ENCODE measurements around the gene FANCD2. TPM values are rescaled to one million over a fixed set of nuclear protein-coding genes. Genes with fewer than 3 reads are reported as not detected.

FANCD2 gene
- total RNA-seq, 1 experiment from 2014 or later = 74.9 TPM

- H3K23me2 ChIP-seq (ENCODE audit: insufficient read length, low read depth, low read length, poor library complexity, severe bottlenecking) = peaks cover 11% of the 10 kb centered on the region
- no peak overlapping the region for H2BK15ac ChIP-seq (ENCODE audit: low read depth, low read length)
- H3K14ac ChIP-seq (ENCODE audit: insufficient read depth, low read length) = peak overlapping the region; percentile 30; the same call in 1 of the 2 replicates
- peak overlapping the region; percentile 53 for H4K8ac ChIP-seq (replicated peaks; ENCODE audit: insufficient read length, low read depth, low read length)
- no peak overlapping the region for H2BK5ac ChIP-seq (ENCODE audit: insufficient read length, low read length)
- no peak overlapping the region for H3K56ac ChIP-seq (ENCODE audit: insufficient read length, low read depth, low read length)
- H2BK12ac ChIP-seq (ENCODE audit: insufficient read length, low read depth, low read length) = no peak overlapping the region
- H3K27me3 ChIP-seq (ENCODE audit: insufficient read depth, low read length) = no peaks in the 10 kb centered on the region
- no peak overlapping the region for H2BK120ac ChIP-seq (ENCODE audit: low read depth, low read length, poor library complexity, severe bottlenecking)
- TF ChIP-seq CTCF (conservative IDR thresholded peaks at IDR 0.05) = no peak
- no peak for DNase-seq
- WGBS (ENCODE audit: extremely low coverage, insufficient read length, low lambda C conversion rate) = no CpG with 5 or more reads among the region's 19 CpGs
- no peak overlapping the region for H2AFZ ChIP-seq (ENCODE audit: low read length)
- no peak overlapping the region for H2BK20ac ChIP-seq (ENCODE audit: low read depth, low read length, poor library complexity, severe bottlenecking)
- no peaks in the 10 kb centered on the region for H4K20me1 ChIP-seq (ENCODE audit: control insufficient read depth, insufficient read depth, insufficient read length)
- H4K91ac ChIP-seq (ENCODE audit: insufficient read length, low read depth, low read length) = no peak overlapping the region
- Mint-ChIP-seq H3K4me1 (peaks cover 5 to 6% of the 10 kb centered on the region in 2 experiments), H3K27me3 (ENCODE audit: low read depth) (no peaks in the 10 kb centered on the region), H3K4me3 (peak overlapping the region; percentile 97 to 98), H3K9me3 (no peaks in the 10 kb centered on the region), H3K36me3 (ENCODE audit: insufficient read depth in 1 of 3, low read depth in 3 of 3) (peaks cover 13 to 38% (median 36%) of the 10 kb centered on the region in 3 experiments; a peak in 6 of 7 replicates), H3K27ac (peak overlapping the region; percentile 97 to 100 (median 98))
- peak overlapping the region; percentile 73 for H4K5ac ChIP-seq (ENCODE audit: insufficient read length, low read depth, low read length)
- no peaks in the 10 kb centered on the region for H3K79me1 ChIP-seq (ENCODE audit: insufficient read depth, low read depth, low read length, poor library complexity, severe bottlenecking)
- H3K9ac ChIP-seq (ENCODE audit: extremely low read depth, insufficient read length, low read length) = peak overlapping the region; percentile 90
- H3K27ac ChIP-seq (ENCODE audit: insufficient read length, low read depth, low read length) = no peak overlapping the region
- peak overlapping the region; percentile 99 for H3K4me2 ChIP-seq (ENCODE audit: insufficient read depth, insufficient read length, low read length)
- no peak overlapping the region for H3K23ac ChIP-seq (ENCODE audit: insufficient read length, low read depth, low read length)
- no peak overlapping the region for H2AK5ac ChIP-seq (ENCODE audit: insufficient read length, low read length)
- H3T11ph ChIP-seq (ENCODE audit: low read length) = no peak overlapping the region
- no peak overlapping the region for H3K4ac ChIP-seq (ENCODE audit: low read depth, low read length)
- H3K79me2 ChIP-seq (ENCODE audit: insufficient read depth, low read length) = peaks cover 3% of the 10 kb centered on the region; the same call in 1 of the 2 replicates
- H3K18ac ChIP-seq (ENCODE audit: insufficient read length, low read depth, low read length) = no peak overlapping the region
- no peaks in the 10 kb centered on the region for H3K9me3 ChIP-seq (ENCODE audit: control insufficient read depth, low read depth, low read length)
- no peaks in the 10 kb centered on the region for H3K4me1 ChIP-seq (ENCODE audit: insufficient read depth, low read length)
These were observed 793 bp upstream of the FANCD2 start for GRCh38 chr3:10025205-10026083.

Data from H9 (cell line).